HG03103 (cell line): ENCODE results near the gene CCDC188.
"Not testable (repeated sequence)": the region's sequence is repeated elsewhere in the genome, so short reads cannot be mapped to it uniquely, and the experiment has no call there.

Source experiments
- ATAC-seq: cut with Tn5 transposase; IDR thresholded peaks from one replicate; pipeline ENCODE4 v1.9.1; 2021; ENCODE audit warnings: low read depth; ENCODE audit not compliant: unreplicated experiment

The CCDC188 gene

DNA sequence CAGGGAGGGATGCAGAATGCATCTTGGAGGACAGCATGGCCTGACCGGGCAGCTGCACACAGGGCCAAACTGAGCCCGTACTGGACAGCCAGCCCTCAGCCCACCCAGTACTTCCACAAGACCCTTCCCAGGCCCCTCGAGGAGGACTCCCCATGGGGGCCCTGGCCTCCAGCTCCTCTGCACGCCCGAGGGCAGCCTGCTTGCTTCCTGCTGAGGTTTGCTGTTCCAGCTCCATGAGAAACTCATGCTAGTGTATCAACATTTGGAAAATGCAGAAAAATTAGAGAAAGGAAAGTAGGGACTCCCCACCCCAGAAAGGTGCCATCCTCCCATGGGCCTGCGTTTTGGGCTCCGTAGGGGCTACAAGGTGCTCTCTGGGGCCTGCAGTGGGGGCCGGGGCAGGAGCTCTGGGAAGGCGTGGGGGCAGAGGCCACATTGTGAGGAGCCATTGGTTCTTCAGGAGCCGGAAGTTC lies 21.3 kb upstream of the CCDC188 start:
- no peak for ATAC-seq

DNA sequence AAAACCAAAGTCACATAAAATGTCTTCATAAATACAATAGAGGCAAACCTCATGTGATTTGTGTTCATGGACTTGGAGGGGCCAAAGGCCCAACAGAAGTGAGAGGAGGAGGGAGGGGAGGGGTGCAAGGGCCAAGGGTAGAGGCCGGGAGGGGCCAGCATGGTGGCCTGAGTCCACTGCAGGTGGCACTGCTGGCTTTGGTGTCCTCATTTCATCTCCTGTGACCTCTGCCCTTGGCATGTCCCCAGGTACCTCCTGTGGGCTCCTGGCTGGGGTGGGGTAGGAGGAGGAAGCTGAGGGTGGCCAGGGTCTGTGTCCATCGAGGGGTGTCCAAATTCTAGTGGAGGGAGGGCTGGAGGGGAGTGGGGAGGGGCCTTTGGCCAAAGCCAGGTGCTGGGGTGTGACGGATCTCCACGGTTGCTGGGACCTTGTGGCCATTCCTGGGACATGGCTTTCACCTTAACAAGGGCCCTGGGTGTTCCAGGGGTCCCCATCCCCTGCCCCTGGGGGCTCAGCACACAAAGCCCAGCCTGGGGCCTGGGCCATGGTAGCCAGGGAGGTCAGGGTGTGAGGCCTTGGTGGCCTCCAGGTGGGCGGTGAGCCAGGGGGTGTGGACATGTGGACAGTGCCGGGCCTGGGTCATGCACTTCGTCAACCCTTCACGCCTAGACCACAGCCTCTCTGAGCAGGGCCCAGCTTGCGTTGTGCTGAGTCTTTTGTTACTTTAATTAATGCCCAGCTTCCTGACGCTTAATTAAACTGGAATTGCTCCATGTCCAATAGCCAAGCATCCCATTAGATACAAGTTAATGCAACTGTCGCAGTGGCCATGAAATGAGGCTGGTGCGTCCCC lies 20.7 kb upstream of the CCDC188 start:
- no peak for ATAC-seq

DNA sequence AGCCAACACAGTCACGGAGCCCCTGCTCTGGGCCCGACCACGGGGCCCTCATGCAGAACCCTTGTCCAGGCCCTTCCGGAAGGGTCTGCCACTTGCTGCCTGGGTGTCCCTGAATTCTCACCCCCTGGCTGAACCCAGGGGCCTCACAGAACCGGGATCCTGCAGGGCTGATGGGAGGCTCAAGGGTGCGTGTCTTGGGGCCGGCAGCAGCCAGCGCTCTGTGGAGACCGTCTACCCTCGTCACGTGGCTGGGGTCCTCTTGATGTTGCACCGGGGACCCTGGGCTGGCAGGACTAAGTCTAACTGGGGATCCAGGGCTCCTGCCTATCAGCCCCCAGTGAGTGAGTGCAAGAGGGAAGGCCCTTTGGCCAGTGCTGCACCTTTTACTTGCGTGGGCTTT lies 19.3 kb upstream of the CCDC188 start:
- no peak for ATAC-seq

DNA sequence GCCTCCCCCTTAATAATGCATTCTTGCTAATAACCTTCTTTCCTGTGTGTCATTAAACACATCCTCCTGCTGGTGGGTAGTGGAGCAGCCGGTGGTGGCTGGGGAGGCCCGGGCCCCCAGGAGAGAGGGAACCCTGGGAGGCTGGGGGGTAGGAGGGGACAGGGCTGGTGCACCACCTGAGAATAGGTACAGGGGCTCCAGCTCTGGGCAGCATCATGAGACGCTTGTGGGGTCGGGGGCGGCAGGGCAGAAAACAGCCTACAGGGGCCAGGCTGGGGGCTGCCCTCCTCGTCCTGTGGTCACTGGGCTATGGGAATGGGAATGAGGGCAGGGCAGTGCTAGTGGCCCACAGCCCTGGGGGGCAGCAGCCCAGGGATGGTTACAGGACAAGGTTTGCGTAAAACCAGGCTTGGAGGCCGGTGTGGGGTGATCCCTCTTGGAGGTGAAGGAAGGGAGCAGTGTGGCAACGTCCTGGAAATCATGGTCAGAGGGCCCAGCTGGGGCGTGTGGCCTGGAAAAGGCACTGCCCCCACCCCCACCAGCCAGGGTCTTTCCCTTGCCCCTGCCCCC lies 18.5 kb upstream of the CCDC188 start:
- ATAC-seq = no peak

DNA sequence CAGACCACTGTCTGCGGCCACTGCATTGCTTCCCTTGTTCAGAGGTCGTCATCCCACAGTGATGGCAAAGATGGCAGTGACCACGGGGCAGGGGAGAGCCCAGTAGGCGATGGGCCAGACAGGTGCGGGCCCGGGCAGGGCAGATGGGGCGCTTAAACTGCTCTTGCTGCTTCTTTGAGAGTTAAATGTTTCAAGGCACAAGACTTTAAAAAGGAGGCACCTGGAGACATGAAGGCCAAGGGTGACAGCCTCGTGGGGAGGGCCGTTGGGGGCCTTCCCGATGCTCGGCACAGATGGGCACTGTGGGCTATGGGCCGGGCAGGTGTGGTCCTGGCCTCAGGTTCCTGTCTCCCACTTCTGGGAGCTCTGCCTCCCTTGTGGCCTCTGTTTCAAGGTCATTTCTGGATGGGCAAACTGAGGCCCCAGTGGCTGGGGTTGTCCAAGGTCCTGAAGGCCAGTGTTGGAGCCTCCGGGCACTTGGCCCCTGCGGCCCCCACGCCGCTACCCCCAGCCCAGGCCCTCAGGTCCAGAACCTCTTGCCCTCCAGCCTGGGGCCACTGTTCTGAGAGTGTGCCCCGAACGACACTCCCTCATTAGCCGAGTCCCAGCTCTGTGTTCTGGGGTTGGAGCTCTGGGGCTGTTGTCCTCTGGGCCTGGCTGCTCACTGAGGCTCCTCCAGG lies 16.9 kb upstream of the CCDC188 start:
- no peak for ATAC-seq

DNA sequence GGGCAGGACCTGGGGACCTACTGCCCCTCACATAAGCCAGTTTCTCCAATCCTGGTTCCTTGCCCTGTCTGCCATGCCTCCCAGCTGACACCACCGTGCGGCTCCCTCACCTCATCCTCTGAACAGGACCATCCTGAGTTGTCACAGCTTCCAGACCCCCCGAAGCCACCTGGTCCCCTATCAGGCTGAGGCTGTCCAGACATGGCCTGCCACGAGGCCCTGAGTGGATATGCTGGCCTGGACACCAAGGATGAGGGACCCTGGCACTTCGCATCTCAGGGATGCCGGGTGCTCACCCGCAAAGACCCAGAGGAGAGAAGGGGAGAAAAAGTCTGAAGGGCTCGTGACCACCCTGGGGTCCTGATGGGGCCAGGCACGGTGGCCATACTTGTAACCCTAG lies 15.8 kb upstream of the CCDC188 start:
- no peak for ATAC-seq

DNA sequence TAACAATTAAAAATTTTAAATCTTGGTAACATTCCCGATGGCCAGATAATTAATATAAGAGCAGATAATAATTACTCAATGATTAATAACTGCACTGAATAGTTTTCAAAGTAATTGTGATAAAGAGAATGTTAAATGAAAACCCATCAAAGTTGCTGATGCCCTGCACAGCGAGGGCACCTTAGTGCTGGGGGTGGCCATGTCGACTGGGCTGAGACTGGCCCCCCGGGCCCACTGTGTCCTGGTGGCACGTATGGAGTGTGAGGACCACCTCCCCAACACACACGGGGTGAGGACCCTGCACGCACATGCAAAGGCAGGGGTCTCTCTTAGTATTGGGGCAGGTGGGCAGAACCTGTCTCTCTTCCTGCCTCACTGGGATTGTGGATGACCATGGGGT lies 15.1 kb upstream of the CCDC188 start:
- no peak for ATAC-seq

DNA sequence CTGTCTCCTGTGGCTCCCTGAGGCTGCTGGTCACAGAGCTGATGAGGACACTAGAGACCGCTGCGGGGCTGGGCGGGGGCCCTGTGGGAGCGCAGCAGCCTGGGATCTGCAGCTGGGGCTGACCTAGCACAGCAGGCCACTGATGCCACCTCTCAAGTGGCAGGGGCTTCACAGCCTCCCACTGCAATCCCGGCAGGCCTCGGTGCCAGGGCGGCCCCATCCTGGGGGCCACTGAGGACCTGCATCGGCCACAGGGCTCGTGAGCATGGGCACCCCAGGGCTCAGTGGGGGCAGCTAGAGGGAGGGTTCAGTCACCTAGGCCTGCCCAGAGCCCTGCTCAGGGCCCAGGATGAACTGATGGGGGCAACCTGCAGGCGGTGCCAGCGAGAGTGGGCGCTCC lies 14.6 kb upstream of the CCDC188 start:
- no peak for ATAC-seq

DNA sequence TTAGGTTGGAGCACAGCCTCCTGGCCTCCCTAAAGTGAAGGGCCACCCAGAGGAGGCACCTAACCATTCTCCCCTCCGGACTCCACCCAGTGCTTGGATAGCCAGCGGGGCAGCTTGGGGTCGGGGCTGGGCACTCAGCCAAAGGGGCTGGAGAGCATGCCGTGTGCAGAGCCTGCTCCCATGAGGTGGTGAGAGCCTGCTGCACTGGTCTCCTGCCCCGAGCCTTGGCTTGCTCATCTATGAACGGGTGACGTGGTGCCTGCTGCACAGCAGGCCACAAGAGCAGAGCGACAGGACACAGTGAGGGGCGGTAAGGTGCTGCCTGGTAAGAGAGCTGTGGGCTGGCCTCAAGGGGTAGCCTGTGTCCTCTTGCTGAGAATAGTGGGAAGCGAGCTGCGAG lies 14.0 kb upstream of the CCDC188 start:
- no peak for ATAC-seq

DNA sequence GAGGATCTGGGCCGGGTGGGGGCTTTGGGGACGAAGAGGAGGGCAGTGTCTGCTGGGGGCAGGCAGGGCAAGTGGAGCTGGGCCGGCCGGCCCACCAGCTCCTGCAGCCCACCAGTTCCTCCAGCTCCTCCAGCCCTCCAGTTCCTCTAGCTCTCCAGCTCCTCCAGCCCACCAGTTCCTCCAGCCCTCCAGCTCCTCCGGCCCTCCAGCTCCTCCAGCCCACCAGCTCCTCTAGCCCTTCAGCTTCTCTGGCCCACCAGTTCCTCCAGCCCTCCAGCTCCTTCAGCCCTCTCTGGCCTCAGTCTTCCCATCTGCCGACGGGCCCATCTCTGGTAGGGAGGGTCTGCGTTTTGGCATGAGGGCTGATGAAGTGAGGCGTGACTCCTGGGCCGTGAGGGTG lies 9.2 kb upstream of the CCDC188 start:
- no peak for ATAC-seq

DNA sequence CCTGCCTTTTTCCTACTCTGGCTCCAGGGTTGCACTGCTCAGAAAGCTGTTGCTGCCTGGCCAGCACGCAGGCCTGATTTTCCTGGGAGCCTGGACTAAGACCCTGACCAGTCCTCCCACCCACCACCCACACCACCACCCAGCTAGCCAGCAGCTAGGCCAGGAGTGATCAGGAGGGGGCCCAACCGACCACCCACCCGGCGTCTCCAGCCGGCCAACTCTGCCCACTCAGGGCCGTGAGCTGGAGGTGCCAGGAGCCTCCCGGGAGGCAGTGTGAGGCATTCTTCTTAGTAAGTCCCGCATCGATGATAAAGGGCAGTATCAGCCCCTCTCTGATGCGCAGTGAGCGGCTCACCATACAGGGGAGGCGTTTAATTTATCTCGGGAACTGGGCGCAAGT lies 8.7 kb upstream of the CCDC188 start:
- ATAC-seq = not testable (repeated sequence)

DNA sequence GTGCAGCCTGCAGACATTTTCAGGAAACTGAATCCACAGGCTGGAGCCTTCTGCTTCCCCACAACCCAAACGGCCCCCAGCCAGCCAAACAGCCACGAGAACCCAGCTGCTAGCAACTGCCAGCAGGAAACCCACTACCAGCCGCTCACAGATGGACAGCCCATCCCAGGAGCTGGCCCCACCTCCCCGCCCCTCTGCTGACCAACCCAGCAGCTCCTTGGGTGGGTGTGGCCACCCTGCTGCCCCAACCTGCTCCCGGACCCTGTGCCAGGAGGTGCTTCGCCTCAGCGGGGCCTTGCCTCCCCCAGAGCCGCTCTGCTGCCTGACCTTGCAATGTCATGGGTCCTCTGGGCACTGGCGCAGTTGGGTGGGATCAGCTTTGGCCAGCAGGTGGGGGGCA lies 8.2 kb upstream of the CCDC188 start:
- no peak for ATAC-seq

DNA sequence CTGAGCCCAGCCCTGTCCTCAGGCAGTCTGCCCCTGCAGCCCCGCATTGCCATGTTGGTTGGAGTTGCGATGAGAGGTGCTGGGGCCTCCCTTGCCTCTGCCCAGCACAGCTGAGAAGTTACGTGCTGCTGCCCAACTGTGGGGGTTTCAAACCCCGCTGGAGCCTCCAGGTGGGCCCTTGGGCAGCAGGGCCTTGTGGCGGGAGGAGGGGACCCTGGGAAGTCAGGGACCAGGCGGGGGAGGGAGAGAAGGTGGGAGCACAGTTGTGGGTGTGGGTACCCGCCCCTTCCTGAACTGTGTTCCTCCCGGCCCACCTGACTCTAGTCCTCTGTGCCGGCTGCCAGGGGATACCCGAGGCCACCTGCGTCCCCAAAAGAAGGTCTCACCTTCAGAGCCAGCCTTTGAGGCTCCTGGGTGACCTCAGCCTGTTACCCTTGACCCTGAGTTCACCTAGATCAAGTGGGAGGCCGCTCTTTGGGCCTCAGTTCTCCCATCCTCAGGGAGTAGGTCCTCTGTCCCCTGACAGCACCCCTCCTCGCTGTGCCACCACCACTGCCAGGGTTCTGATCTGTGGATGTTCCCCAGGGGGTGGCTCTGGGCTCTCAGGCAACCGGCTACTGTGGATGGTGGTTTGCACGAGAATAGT lies 7.7 kb upstream of the CCDC188 start:
- ATAC-seq = no peak

DNA sequence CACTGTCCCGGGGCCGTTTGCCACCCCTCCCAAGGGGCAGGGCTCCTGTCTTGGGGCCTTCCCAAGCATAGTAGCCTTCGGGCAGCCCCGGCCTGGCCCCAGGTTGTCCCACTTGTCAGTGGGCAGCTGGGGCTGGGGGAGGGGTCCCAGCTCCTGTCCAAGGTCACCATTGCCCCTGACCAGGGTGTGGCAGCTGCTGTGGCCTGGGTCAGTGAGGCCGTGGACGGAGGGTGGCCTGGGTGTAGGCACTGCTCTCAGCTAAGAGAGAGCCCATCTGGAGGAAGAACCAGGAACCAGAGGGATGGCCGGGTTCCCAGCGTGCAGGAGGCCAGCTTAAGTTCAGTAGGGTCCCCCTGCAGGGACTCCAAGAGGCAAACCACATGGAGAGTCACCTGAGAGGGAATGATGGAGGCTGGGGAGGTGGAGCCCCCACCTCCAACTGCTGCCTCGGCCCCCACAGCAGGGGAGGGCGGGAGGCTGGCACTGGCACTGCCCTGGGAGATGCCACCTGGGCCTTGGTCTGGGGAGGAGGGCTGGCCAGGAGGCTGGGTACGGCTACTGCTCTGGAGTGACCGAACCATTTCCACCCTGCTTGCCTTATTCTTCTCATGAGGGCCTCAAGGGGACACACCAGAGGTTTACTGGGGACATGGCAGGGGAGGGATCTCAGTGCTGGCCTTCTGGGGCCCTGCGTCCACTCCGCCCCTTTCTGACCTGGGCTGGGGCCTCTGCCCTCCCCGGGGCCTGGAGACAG lies 6.8 kb upstream of the CCDC188 start:
- ATAC-seq = no peak

DNA sequence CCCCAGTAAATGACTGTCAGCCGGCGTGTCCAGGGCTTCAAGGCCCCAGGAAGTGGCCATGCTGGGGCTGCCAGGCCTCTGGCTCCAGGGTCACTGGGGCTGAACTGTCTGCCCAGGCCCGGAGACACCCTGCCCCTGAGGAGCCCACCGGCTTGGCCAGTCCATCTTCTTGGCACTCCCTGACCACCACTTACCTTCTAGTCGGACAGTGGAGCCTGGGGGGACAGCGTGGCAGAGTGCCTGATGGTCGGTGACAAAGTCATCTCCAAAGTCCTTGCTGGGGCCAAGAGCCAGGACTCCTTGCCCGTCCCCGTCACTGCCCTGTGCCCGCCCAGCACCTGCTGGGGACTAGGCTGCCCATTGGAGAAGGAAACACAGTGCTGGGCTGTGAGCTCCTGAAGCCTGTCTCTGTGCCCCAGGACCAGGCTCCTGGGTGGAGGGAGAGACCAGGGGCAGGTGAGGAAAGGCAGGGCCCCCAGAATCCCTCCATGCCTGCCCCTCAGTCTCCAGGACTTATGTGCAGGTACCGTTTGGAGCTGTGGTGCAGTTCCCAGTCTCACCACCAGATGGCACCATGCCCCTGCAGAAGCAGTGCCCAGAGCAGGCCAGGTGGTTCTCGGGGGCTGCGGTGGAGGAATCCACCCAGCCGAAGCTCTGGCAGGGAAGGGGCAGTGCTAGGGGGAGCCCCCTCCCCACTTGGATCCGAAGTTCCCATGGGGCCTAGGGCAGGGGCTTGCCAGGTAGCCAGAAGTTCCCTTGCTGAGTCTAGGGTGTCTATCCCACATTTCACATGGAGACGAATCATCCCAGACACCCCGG lies 6.0 kb upstream of the CCDC188 start:
- no peak for ATAC-seq

DNA sequence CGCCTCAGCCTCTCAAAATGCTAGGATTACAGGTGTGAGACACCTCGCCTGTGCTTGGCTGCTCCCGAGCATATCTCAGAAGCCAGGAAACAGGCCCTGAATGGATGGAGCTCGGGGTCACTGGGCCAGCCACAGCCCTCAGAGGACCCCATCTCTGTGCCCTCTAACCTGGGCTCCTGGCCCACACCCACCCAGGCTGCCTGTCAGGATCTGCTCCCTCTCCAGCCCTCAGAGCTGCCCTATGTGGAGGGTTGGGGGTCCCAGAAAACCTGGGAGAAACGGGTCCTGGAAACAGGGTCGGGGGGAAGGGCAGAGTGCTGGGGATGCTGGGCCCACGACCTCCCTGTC lies 5.2 kb upstream of the CCDC188 start:
- no peak for ATAC-seq

DNA sequence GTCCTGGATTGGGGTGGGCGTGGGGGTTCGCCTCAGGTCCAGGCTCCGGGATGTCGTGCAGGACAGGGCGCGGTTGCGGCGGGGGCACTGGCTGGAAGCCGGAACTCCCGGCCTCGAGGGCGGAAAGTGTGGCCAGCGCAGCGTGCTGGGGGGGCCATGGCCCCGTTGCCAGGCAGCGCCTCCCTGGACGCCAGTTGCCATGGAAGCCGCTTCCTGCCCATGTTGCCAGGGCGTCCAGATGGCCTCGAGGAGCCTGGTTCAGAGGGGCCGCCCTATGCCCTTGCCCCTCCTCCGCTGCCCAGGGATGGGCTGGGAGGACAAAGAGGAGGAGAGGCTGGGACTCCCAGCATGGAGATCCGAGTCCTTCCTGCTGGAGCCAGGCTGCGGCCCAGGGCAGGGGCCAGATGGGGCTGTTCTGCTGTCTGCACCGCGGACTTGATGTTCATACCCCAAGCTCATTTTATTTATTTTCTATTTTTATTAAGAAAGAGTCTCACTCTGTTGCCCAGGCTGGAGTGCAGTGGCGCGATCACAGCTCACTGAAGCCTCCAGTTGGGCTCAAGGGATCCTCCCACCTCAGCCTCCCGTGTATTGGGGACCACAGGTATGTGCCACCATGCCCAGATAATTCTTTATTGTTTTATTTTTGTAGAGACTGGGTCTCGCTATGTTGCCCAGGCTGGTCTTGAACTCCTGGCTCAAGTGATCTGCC lies 4.6 kb upstream of the CCDC188 start:
- ATAC-seq = no peak

DNA sequence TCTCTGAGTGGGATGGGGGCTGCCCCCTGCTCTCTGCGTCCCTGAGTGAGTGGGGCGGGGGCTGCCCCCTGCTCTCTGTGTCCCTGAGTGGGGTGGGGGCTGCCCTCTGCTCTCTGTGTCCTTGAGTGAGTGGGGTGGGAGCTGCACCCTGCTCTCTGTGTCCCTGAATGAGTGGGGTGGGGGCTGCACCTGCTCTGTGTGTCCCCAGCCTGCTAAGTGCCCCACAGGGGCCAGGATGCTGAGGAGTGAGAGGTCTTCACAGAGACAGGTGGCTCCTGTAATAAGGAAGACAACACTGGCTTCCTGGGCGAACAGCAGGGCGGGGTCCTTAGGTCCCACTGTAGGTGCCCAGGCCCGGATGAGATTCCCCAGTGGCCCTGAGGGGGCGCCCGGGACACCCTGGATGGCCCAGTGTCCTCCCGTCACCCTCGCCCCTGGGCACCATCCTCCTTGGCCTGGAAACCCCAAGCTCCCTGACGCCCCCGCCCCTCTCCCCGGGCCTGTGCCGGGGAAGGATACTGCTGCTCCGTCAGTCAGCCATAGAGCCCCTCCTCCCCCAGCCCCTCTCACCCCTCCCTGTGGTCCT lies 3.8 kb upstream of the CCDC188 start:
- ATAC-seq = no peak

DNA sequence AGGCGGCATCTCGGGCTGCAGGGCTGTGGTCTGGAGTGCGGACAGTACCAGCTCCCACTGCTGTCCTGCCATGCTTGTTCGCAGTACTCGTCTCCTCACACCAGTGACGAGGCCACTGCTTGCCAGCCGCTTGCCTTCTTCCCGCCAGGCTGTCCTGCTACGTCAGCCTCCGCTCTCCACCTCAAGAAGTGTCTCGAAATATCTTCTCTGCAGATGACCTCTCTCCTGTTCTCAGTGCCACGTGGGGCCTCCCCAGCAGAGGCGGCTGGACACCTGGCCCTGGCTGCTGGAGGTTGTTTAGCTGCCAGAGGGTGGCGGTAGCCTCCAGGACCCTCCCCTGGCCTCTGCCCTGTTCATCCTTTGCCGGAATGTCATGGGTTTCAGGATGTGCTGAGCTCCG lies 3.1 kb upstream of the CCDC188 start:
- no peak for ATAC-seq
